ENCODE results near the gene DTX2.
"Not testable (repeated sequence)": the region's sequence is repeated elsewhere in the genome, so short reads cannot be mapped to it uniquely, and the experiment has no call there.

DNA sequence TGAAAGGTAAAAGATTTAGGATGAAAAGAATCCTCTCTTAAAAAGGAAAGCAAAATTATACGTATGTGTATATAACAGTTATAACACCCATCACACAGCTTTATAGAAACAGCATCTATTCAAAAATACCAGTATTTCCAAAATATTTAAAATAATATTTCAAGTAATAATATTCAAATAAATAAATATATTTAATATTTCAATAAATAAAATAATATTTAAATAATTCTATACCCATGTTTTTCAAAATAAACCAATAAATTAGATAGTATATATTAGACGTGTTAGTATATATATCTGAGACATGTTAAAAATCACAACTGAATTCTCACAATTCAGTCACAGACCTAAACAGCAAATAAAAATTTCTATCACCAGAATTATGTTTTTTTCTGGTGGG, 70.1 kb downstream of the DTX2 start:
- TF ChIP-seq POLR2A (IDR thresholded peaks at IDR 0.05; ENCODE audit: low read length); GATA1 (IDR thresholded peaks at IDR 0.05; ENCODE audit: low read depth, low read length): not testable (repeated sequence)
